NCI-H2107 treated with DMSO at 0.1 percent for 48 hours (cell line): ENCODE results near the gene CHMP1A.
"Not testable (repeated sequence)": the region's sequence is repeated elsewhere in the genome, so short reads cannot be mapped to it uniquely, and the experiment has no call there.

Experiments used
- DNase-seq: peaks from one replicate; lab custom pipeline; 2025; ENCODE audit not compliant: unreplicated experiment; lab: John Stamatoyannopoulos, UW

CHMP1A gene

GRCh38 chr16:89657442-89658220 is at the start of gene CHMP1A, which contains the start of gene SPATA33:
CHMP1A (minus strand) TSS chr16:89657708; CDS start chr16:89657588, 120 bp downstream.
SPATA33 (plus strand) TSS chr16:89657836; CDS start chr16:89657912, 76 bp downstream.
- peak; percentile 56 for DNase-seq

- DNase-seq, result no peak
These were observed 49.2 kb upstream of the CHMP1A start for GRCh38 chr16:89706518-89707260.

- DNase-seq, result no peak
These were observed 47.5 kb upstream of the CHMP1A start for GRCh38 chr16:89705006-89705405.

- DNase-seq, result no peak
These were observed 46.8 kb upstream of the CHMP1A start for GRCh38 chr16:89704281-89704680.

DNA sequence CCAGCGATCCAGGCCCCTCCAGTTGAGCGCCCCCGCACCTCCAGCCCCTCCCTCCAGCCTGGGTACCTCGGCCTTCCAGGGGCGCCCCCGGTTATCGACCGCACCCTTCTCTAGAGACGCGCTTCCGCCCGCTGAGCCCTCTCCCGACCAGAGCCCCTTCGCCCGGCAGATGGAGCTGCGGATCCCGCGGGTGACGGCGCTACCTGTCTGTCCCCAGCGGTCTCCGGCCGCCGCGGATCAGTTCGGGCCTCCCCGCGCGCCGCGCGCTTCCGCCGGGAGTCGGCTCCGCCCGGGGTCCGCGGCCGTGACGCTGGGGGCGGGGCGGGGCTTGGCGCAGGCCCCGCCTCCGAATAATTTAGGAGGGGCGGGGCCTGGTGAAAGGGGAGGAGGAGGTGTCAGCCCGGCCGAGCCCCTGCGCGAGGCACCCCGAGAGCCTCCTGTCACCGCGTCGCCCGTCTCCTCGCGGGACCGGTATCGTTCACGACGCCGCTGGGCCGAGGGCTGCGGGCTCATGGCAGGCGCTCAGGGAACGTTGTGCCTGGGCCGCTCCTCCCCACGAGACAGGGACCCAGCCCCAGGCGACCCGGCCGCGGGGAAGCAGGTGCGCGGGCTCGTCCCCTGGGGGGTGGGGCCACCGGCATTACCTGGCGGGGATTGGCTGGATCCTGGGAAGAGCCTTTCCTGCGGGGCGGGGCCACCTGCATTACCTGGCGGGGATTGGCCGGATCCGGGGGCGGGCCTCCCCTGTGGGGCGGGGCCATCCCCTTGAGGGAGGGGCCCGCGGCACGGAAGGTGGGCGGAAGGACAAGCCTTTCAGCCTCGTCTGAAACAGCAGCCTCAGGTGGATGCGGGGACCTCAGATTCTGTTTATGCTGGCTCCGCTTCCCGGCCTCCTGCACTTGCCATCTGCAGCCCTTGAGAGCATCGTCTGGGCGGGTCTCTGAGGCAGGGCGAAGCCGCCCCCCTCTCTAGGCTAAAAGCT is 44.2 kb upstream of the CHMP1A start, which contains the start of gene SPATA2L:
Gene SPATA2L (minus strand): TSS at position 281 of the 982 bp plus-strand sequence. CDS start 473 bp downstream, outside the sequence.
- peak; percentile 88 for DNase-seq

- DNase-seq, result peak; percentile 18
These were observed 43.3 kb upstream of the CHMP1A start for GRCh38 chr16:89700649-89701424.

DNA sequence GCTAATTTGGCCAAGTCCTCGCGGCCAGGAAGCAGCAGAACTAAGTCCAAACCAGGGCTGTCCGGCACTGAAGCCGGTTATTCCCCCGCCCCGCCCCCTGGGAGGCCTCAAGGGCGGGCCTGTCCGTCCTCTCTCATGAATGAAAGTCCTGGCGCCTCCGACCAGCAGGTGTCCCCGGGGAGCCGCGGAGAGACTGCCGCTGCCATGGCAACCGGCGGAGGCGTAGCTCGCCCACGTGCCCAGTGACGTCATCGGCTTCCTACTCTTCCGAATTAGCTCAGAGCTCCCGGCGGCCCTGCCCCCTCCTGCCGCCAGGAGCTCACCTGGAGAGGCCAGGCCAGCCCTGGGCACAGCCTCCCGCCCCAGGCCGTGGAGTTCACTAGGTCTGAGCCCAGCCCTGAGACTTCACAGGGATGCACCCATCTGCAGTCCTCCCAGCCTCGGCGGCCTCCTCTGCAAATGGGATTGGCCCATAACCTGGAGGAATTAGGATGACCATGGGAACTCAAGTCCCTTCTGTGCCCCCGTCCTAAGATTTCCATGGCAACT is 42.7 kb upstream of the CHMP1A start:
- peak; percentile 95 for DNase-seq

GRCh38 chr16:89699629-89700099 is 42.2 kb upstream of the CHMP1A start:
- DNase-seq, result not testable (repeated sequence)

- not testable (repeated sequence) for DNase-seq
These were observed 41.2 kb upstream of the CHMP1A start for GRCh38 chr16:89698717-89699116.

GRCh38 chr16:89697616-89698331 is 40.3 kb upstream of the CHMP1A start:
- DNase-seq, result no peak

DNA sequence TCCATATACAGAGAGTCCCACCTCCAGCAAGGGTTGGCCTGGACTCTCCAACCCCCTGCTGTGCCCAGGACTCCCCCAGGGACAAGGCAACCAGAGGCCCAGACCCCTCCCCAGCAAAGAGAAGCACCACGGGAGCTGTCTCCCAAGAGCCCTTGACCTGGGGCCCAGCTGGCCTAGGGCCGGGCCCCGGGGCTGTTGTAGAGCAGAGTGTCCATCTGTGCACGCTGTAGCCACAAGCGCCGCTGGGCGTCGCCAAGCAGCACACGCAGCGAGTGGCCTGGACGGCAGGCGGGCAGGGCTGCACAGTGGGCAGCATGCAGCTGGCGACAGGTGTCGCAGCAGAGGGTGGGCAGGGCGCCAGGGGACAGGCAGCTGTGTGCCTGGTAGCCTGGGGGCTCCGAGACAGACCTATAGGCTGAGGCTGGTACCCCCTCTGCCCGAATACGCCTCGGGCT is 39.7 kb upstream of the CHMP1A start:
- peak; percentile 20 for DNase-seq

DNA sequence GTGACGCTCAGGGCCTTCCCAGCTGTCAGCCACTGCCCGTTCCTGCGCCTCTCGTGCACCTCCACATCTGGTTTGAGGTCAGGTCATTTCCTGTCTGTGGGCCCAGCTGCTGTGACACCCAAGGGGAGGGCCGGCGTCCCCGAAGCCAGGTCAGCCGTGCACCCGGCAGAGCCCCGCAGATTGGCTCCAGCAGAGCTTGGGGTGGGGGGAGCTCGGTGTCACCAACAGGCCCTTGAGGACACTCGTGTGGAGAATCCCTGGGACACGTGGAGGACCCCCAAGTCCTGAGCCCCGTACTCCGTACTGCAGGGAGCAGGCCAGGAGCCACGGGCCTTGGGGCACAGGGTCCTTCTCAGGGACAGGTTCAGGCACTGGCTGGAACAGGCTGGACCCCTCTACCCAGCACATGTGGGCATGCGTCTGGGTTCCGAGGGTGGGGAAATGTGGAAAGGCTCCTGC is 39.2 kb upstream of the CHMP1A start:
- DNase-seq, result no peak

GRCh38 chr16:89695875-89696669 is 38.6 kb upstream of the CHMP1A start:
- DNase-seq, result no peak

- DNase-seq, result no peak
These were observed 37.8 kb upstream of the CHMP1A start for GRCh38 chr16:89695086-89695874.

- DNase-seq, result not testable (repeated sequence)
These were observed 37.2 kb upstream of the CHMP1A start for GRCh38 chr16:89694784-89695085.

DNA sequence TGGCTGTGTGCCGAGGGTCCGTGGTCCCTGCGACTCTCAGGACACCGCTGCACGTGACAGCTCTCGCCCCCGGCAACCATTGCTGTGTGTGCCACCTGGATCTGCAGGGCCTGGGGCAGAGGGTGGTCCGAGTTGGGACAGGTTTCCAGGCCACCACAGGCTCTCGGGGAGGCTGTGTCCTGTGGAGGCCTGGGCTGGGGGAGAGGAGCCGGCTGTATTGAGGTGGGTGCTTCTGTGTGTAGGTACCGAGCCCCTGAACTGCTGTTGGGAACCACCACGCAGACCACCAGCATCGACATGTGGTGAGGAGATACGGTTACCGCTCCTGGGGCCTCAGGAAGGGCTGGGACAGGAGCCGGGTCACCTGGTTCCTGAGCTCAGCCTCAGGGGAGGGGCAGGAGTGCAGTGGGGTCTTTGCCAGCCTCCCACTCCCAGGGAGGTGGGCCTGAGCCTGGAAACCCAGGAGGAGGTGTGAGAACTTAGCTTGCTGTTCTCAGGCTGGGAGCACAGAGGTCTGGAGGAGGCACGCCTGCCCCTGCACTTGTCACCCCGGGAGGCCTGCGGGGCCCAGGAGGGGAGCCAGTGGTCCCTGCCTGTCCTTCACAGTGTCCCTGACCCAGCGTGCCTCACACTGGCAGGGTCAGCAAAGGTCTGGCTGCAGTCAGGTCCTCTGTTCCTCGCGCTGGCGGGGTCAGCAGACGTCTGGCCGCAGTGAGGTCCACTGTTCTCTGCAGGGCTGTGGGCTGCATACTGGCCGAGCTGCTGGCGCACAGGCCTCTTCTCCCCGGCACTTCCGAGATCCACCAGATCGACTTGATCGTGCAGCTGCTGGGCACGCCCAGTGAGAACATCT is 36.6 kb upstream of the CHMP1A start:
- no peak for DNase-seq
